Femur (tissue), 1 donor: ENCODE results near the gene HNRNPM.
"Not testable (repeated sequence)": the region's sequence is repeated elsewhere in the genome, so short reads cannot be mapped to it uniquely, and the experiment has no call there.

ENCODE experiments used
- DNase-seq: peaks from one replicate; pipeline ENCODE4 v3.0.0-alpha.2; 2017

HNRNPM gene, protein sequence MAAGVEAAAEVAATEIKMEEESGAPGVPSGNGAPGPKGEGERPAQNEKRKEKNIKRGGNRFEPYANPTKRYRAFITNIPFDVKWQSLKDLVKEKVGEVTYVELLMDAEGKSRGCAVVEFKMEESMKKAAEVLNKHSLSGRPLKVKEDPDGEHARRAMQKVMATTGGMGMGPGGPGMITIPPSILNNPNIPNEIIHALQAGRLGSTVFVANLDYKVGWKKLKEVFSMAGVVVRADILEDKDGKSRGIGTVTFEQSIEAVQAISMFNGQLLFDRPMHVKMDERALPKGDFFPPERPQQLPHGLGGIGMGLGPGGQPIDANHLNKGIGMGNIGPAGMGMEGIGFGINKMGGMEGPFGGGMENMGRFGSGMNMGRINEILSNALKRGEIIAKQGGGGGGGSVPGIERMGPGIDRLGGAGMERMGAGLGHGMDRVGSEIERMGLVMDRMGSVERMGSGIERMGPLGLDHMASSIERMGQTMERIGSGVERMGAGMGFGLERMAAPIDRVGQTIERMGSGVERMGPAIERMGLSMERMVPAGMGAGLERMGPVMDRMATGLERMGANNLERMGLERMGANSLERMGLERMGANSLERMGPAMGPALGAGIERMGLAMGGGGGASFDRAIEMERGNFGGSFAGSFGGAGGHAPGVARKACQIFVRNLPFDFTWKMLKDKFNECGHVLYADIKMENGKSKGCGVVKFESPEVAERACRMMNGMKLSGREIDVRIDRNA

DNA sequence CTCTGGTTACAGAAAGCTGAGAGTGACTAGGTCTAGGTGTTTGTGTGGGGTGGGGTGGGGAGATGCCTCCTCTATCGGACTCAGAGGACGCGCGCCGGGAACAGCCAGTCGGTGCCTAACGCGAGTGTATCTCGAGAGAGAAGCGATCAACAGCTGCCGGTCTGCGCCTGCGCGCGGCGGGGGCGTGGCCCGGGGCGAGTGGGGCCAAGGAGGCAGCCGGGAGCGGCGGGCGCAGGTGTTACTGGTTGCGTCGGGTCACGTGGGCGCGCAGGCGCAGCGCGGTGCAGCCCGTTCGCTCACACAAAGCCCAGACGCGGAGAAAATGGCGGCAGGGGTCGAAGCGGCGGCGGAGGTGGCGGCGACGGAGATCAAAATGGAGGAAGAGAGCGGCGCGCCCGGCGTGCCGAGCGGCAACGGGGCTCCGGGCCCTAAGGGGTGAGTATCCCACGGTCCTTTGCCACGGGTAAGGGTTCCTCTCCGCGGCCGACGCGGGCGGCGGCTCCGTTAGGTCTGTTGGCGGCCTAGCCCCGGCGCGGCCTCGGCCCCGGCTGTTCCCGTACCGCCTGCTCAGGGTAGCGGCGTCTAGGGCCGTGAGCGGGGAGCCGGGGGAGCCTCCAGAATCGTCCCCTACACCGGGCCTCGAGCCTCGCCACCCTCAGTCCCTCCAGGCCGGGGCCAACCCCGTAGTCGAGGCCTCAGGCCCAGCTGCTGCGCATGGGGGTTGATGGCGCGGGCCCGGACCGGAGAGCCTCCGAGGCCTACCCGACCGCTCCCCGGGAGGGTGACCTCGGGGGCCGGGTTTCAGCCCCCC is at the start of gene HNRNPM:
Gene HNRNPM, plus strand, starts transcription at position 299 of the 811 bp plus-strand sequence. Its CDS starts 24 bp downstream, at position 323.
- peak; percentile 100 for DNase-seq

DNA sequence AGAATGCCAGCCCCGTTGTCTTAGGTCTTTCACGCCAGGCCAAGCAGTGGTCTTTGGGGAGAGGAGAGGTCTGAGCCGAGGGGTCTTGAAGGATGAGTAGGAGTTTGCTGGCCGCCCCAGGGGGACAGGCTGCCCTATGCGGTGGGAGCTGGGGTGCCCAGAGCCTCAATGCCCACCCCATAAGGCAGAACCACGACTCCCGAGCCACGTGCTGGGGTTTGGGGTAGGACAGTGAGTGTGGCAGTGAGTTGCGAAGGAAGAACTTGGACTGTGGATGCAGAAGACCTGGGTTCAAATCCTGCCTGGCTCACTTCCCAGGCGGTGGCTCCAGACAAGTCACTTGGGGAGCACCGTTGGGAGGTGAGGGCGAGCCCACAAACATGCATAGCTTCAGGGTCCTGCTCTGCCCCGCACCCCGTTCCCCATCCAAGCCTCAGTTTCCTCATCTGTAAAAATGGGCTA is 49.1 kb upstream of the HNRNPM start:
- DNase-seq = no peak

DNA sequence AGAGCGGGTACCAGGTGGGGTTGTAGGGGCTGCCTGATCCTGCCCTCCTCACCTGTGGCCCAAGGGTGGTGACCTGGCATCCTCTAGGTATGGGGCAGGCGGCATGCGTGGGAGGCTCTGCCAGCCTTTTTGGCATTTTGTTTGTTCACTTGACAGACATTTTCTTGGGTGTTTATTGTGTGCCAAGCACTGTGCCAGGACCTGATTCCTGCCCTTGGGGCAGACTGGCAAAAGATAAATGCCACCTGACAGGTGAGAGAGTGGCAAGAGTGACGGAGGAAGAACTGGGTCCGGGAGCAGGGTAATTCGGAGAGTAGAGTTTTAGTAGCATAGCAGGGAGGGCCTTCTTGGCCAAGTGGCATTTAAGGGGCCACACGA is 48.6 kb upstream of the HNRNPM start:
- no peak for DNase-seq

DNA sequence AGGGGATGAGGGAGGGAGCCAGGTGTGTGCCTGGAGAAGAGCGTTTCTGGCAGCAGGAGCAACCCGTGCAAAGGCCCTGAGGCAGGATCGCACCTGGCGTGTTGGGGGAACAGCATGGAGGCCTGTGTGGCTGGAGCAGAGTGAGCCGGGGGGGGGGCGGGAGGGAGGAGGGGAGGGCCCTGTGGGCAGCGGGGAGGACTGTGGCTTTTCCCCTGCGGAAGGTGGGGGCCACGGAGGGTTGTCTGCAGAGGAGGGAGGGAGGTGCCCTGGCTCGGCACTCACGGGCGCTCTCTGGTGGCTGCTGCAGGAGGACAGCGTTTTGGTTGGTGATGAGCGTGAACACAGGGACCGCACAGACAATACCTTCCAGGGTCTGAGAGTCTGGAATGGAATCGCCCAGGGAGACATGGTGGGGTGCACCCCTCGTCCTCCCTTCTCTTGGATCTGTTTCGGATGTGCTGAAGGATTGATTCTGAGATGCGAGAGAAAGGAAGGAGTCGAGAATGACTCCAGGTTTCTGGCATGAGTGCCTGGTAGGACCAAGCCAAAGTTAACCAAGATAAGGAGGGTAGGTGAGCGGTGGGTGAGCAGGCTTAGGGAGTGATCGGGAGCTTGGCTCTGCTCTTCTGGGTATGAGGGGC is 48.1 kb upstream of the HNRNPM start:
- peak; percentile 64 for DNase-seq

GRCh38 chr19:8397271-8397670 is 47.5 kb upstream of the HNRNPM start:
- no peak for DNase-seq

DNA sequence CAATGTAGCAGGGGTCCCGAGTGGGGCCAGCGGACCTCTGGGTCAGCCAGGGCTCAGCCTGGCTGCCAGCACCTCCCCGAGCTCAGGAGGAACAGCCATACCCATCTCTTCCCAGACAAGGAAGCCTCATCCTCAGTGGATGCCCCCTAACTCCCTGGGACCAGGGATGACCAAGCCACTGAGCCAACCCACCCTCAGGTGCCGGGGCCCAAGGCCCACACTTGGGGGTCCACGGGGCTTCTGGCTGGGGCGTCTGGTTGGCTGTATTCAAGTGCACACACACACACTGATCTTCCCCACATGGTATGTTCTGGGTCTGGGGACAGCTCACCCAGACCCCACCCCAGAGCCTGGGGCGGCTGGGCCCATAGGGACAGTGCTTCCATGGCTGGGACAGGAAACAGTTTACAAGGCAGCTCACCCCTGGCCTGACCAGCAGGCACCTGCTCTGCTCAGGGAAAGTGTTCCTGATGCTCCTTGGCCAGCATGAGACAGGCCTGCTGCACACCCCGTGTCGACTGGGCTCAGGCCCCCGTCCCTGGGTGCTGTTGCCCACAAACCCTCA is 46.9 kb upstream of the HNRNPM start:
- DNase-seq = no peak

GRCh38 chr19:8398311-8398771 is 46.4 kb upstream of the HNRNPM start:
- DNase-seq = no peak

DNA sequence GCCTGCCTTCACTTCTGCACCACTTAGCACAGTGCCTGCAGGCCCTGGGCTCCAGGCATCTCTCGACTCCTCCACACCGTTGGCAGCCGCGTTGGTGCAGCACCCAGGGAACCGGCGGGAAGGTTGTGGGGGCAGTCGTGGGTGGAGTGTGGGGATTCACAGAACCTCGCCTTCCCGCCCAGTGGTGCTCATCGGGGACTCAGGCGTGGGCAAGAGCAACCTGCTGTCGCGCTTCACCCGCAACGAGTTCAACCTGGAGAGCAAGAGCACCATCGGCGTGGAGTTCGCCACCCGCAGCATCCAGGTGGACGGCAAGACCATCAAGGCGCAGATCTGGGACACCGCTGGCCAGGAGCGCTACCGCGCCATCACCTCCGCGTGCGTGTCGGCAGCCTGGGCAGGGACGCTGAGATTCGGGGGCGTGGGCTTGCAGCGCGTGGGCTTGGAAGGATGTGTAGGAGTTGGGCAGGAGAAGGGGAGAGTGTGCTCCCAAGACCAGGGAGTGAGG is 45.0 kb upstream of the HNRNPM start:
- DNase-seq = no peak

- DNase-seq = no peak
These were observed 42.8 kb upstream of the HNRNPM start for GRCh38 chr19:8401981-8402411.

DNA sequence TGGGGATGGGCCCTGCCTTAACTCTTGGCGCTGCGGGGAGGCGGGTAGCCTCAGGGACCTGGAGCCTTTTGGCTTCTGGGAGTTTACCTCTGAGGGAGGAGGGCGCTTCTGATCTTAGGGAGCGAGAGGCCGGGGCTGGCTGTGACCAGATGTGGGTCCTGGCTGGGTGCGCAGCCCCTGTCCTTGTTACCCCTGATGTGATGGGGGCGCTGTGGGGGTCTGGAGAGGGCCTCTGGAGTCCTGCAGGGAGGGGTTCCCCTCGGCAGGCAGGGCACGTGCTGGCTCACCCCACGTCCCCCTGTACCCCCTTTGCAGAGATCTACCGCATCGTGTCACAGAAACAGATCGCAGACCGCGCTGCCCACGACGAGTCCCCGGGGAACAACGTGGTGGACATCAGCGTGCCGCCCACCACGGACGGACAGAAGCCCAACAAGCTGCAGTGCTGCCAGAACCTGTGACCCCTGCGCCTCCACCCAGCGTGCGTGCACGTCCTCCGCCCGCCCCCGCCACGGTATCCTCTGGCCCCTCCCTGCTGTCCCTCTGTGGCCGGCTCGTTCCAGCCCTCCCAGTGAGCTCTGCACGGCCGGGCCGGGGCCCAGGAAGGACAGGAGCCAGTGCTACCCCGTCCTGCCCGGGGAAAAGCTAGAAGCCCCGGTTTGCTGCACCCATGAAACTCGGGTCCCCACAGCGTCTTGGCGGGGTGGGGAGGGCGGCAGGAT is 41.5 kb upstream of the HNRNPM start:
- DNase-seq = no peak

GRCh38 chr19:8403820-8404109 is 41.0 kb upstream of the HNRNPM start:
- no peak for DNase-seq

DNA sequence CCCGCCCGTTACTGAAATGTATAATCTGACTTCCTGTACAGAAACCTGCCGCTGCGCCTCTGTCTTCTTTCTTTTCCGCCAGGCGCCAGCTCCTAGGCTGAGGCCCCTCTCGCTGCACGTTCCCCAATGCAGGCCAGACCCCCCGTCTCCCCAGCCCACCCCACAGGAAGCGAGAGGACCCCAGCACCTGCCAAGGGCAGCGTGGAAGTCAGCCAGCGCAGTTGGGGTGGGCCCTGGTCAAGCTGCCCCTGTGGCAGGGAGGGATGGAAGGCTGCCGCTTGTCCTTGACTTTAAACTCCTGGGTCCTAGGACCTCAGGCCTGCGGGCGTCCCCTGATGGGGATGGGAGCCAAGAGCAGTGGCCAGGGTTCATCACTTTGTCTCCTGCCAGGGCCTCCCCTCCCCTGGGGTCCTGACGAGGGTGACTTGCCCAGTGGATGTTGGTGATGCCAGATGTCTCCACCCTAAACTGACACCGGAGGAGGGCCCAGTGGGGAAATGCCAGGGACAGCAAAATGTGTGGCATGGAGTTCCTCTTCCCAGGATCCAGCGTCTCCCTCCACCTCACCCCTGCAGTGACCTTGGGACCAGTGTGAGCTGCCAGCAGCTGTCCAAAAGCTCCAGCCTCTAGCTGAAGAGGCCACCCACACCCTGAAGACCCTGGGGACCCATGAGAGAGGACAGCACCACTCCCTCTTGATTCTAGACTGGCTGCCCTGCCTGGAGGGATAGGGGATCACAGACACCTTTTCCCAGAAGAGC is 40.2 kb upstream of the HNRNPM start:
- no peak for DNase-seq

- DNase-seq = not testable (repeated sequence)
These were observed 34.1 kb upstream of the HNRNPM start for GRCh38 chr19:8410718-8411117.

DNA sequence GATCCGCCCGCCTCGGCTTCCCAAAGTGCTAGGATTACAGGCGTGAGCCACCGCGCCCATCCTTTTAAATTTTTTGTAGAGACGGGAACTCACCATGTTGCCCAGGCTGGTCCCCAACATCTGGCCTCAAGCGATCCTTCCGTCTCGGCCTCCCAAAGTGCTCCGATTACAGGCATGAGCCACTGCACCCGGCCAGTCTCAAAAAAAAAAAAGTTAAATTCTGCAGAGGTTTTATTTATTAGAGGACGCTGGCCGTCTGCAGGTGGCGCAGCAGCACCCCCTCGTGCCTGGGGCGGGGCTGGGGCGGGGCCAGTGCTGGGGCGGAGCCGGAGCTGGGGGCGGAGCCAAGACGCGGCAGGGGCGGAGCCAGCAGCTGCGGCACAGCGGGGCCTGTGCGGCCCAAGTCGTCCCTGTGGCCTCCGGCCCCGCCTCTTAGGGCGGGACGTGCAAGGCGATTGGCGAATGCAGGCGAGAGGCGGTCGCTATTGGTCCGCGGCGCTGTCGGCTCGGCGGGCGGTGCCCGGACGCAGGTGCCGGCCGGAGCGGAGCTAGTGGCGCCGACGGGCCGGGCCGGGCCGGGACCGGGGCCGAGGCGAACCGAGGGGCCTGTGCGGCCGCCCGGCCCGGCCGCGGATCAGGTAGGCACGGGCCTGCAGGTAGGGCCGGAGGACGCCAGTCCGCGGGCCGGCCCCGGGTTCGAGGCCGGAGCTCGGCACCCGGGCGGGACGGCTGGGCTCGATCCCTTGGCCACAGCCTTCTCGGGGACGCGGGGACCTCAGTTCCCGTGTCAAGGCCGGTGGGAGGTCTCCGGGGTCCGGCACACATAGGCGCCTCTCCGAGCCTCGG is 31.8 kb upstream of the HNRNPM start, which contains the start of gene MARCHF2:
Gene MARCHF2, plus strand, starts transcription at position 523 of the 846 bp plus-strand sequence. CDS start 8,536 bp downstream, outside the sequence.
- DNase-seq = peak; percentile 99

DNA sequence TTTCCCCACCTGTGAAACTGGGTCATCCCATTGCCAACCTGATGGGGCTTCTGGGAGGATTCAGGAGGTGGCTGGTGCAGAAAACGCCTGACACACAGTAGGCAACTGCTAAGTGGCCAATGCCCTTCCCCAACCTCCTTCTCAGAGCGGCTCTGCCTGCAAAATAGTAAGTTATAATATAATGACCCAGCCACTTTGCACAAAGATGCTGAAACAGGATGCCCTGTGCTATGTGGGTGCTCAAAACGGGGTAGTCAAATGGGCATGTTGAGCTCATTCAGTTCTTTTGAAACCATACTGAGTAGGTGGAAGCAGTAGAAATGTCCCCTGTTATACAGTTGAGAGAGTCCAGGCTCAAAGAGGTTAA is 31.2 kb upstream of the HNRNPM start:
- no peak for DNase-seq

DNA sequence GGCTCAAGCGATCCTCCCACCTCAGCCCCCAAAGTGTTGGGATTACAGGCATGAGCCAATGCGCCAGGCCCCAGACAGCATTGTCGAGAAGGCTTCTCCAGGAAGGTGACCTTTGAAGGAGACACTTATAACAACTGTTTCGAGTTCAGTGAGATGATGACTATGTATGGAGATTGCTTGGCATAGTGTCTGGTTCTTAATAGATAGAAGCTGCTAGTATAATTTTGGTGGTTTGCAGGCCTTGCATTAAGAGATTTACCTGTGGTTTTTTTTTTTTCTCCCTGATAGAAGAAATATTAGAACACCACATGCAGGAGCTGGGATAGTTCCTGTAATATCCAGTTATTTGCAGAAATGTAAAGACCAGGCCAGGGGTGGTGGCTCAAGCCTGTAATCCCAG is 28.0 kb upstream of the HNRNPM start:
- DNase-seq = no peak

DNA sequence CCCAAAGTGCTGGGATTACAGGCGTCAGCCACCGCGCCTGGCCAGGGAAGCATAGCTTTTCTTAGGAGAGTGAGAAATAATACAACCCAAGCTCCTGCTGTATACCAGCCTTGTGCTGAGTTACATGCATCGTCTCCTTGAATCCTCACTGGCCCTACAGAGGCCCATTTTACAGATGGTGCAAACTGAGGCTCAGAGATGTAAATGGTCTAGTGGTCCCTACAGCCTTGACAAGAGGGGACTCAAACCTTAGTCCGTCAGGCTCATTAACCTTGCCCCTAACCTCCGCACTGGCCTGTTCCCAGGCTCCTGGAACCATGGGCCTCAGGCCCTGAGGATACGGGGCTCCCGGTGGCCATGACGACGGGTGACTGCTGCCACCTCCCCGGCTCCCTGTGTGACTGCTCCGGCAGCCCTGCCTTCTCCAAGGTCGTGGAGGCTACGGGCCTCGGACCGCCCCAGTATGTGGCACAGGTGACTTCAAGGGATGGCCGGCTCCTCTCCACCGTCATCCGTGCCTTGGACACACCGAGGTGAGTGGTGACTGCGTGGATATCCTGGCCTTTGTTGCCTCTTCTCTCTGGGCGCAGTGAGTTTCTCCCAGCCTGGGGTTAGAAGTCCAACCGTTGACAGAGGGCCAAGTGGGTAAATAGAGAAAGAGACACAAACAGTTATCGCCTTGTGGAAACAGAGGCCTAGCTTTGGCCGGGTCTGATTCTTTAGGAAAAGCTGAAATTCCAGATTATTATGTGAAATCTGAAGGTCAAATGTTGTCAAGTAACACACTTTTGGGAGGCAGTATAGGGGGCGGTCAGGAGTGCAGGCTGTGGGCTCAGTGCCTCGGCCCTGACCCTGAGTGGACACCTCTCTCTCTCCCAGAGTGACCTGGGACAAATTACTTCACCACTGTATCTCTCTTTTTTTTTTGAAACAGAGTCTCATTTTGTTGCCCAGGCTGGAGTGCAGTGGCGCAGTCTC is 23.0 kb upstream of the HNRNPM start:
- DNase-seq = no peak

- peak; percentile 93 for DNase-seq
These were observed 21.0 kb upstream of the HNRNPM start for GRCh38 chr19:8423817-8424223.
